Skeletal muscle satellite cell (primary cell): ENCODE measurements around the gene ACSF2.

Experiments used
- H3K27me3 ChIP-seq: 2 replicates; pipeline ENCODE4 v1.7.0; 2013; ENCODE audit warnings: low read length; ENCODE audit not compliant: control insufficient read depth, insufficient read depth
- H3K36me3 ChIP-seq: 2 replicates; pipeline ENCODE4 v1.7.0; 2013; ENCODE audit warnings: mild to moderate bottlenecking, control low read depth, low read length; ENCODE audit not compliant: insufficient read depth
- H3K4me1 ChIP-seq: 2 replicates; pipeline ENCODE4 v1.7.0; 2013; ENCODE audit warnings: low read length; ENCODE audit not compliant: control insufficient read depth, insufficient read depth
- H3K4me2 ChIP-seq: 2 replicates; pipeline ENCODE4 v1.7.0; 2013; ENCODE audit warnings: mild to moderate bottlenecking, low read length
- H3K4me3 ChIP-seq: 2 replicates; pipeline ENCODE4 v1.7.0; 2013; ENCODE audit warnings: low read length
- H3K9ac ChIP-seq: 2 replicates; pipeline ENCODE4 v1.7.0; 2013; ENCODE audit warnings: mild to moderate bottlenecking, low read depth, low read length, moderate library complexity
- H3K9me3 ChIP-seq: replicated peaks from 2 replicates; pipeline ENCODE4 v1.7.0; 2013; ENCODE audit warnings: mild to moderate bottlenecking, control low read depth, low read length

Gene ACSF2

GRCh38 chr17:50444841-50445715 lies 19.1 kb downstream of the ACSF2 start:
- peaks cover 6% of the 10 kb centered on the region for H3K4me1 ChIP-seq
- H3K9ac ChIP-seq, result no peak overlapping the region
- no peaks in the 10 kb centered on the region for H3K9me3 ChIP-seq
- H3K36me3 ChIP-seq, result no peaks in the 10 kb centered on the region
- no peak overlapping the region for H3K4me2 ChIP-seq
- no peak overlapping the region for H3K4me3 ChIP-seq
- H3K27me3 ChIP-seq, result no peaks in the 10 kb centered on the region

GRCh38 chr17:50445730-50446325 lies 19.8 kb downstream of the ACSF2 start:
- Histone ChIP-seq H3K4me3 (no peak overlapping the region), H3K27me3 (no peaks in the 10 kb centered on the region), H3K4me2 (no peak overlapping the region), H3K9ac (no peak overlapping the region), H3K36me3 (no peaks in the 10 kb centered on the region), H3K4me1 (peaks cover 6% of the 10 kb centered on the region), H3K9me3 (no peaks in the 10 kb centered on the region)

GRCh38 chr17:50447870-50448595 lies 22.0 kb downstream of the ACSF2 start:
- Histone ChIP-seq H3K4me1 (peaks cover 11% of the 10 kb centered on the region), H3K4me2 (no peak overlapping the region), H3K36me3 (no peaks in the 10 kb centered on the region), H3K9ac (no peak overlapping the region), H3K27me3 (no peaks in the 10 kb centered on the region), H3K4me3 (no peak overlapping the region), H3K9me3 (no peaks in the 10 kb centered on the region)

- Histone ChIP-seq H3K4me3 (no peak overlapping the region), H3K27me3 (no peaks in the 10 kb centered on the region), H3K9me3 (no peaks in the 10 kb centered on the region), H3K9ac (no peak overlapping the region), H3K4me1 (peaks cover 6% of the 10 kb centered on the region), H3K4me2 (no peak overlapping the region), H3K36me3 (no peaks in the 10 kb centered on the region)
Measured at GRCh38 chr17:50448643-50449042, 22.6 kb downstream of the ACSF2 start.

- Histone ChIP-seq H3K9ac (no peak overlapping the region), H3K27me3 (no peaks in the 10 kb centered on the region), H3K4me3 (no peak overlapping the region)
Measured at GRCh38 chr17:50451943-50452629, 26.1 kb downstream of the ACSF2 start.

GRCh38 chr17:50452630-50453300 lies 26.7 kb downstream of the ACSF2 start:
- H3K9me3 ChIP-seq, result no peaks in the 10 kb centered on the region
- peaks cover 6% of the 10 kb centered on the region for H3K4me1 ChIP-seq
- H3K27me3 ChIP-seq, result no peaks in the 10 kb centered on the region
- H3K4me2 ChIP-seq, result no peak overlapping the region
- H3K36me3 ChIP-seq, result no peaks in the 10 kb centered on the region
- no peak overlapping the region for H3K9ac ChIP-seq
- no peak overlapping the region for H3K4me3 ChIP-seq

More at GRCh38 chr17:50451943-50452629, 26.1 kb downstream of the ACSF2 start:
- Histone ChIP-seq H3K9me3 (no peaks in the 10 kb centered on the region), H3K4me1 (peaks cover 6% of the 10 kb centered on the region), H3K4me2 (no peak overlapping the region), H3K36me3 (no peaks in the 10 kb centered on the region)

- Histone ChIP-seq H3K4me3 (no peak overlapping the region), H3K4me1 (peaks cover 7% of the 10 kb centered on the region), H3K36me3 (no peaks in the 10 kb centered on the region), H3K27me3 (no peaks in the 10 kb centered on the region), H3K9ac (no peak overlapping the region), H3K4me2 (no peak overlapping the region), H3K9me3 (no peaks in the 10 kb centered on the region)
Measured at GRCh38 chr17:50453901-50454300, 27.9 kb downstream of the ACSF2 start.

GRCh38 chr17:50457621-50458020 lies 31.6 kb downstream of the ACSF2 start:
- Histone ChIP-seq H3K27me3 (no peaks in the 10 kb centered on the region), H3K9ac (no peak overlapping the region), H3K4me1 (peaks cover 7% of the 10 kb centered on the region), H3K9me3 (no peaks in the 10 kb centered on the region), H3K36me3 (no peaks in the 10 kb centered on the region), H3K4me3 (no peak overlapping the region), H3K4me2 (no peak overlapping the region)

GRCh38 chr17:50458270-50458669 lies 32.3 kb downstream of the ACSF2 start:
- no peak overlapping the region for H3K4me3 ChIP-seq
- H3K4me1 ChIP-seq, result peaks cover 4% of the 10 kb centered on the region
- H3K9me3 ChIP-seq, result no peaks in the 10 kb centered on the region
- no peak overlapping the region for H3K4me2 ChIP-seq
- H3K27me3 ChIP-seq, result no peaks in the 10 kb centered on the region
- no peaks in the 10 kb centered on the region for H3K36me3 ChIP-seq
- H3K9ac ChIP-seq, result no peak overlapping the region

GRCh38 chr17:50458701-50459676 lies 33.0 kb downstream of the ACSF2 start:
- Histone ChIP-seq H3K27me3 (no peaks in the 10 kb centered on the region), H3K36me3 (no peaks in the 10 kb centered on the region), H3K9ac (no peak overlapping the region), H3K4me1 (peaks cover 4% of the 10 kb centered on the region), H3K4me3 (no peak overlapping the region), H3K4me2 (no peak overlapping the region), H3K9me3 (no peaks in the 10 kb centered on the region)
